Neural crest cell (in vitro differentiated cells): ENCODE measurements around the gene CISD1. TPM values are rescaled to one million over a fixed set of nuclear protein-coding genes. Genes with fewer than 3 reads are reported as not detected.
A peak's percentile ranks its signal among the peaks of the same experiment; 100 is the strongest.

ENCODE experiments used
- DNase-seq: peaks from one replicate; pipeline ENCODE4 v3.0.0; 2021; ENCODE audit warnings: low read depth, mixed read lengths, low spot score
- H3K27ac Mint-ChIP-seq: one replicate; pipeline ENCODE4 v1.8.0; 2021; ENCODE audit warnings: mild to moderate bottlenecking, mixed read lengths; ENCODE audit not compliant: unreplicated experiment
- H3K27me3 Mint-ChIP-seq: 2 replicates; pipeline ENCODE4 v1.8.0; 2021; ENCODE audit warnings: low read depth, mild to moderate bottlenecking, mixed read lengths
- H3K36me3 Mint-ChIP-seq: 2 replicates; pipeline ENCODE4 v1.8.0; 2021; ENCODE audit warnings: low read depth, mild to moderate bottlenecking, mixed read lengths
- H3K4me1 Mint-ChIP-seq: 2 replicates; pipeline ENCODE4 v1.8.0; 2021; ENCODE audit warnings: mixed read lengths
- H3K4me3 Mint-ChIP-seq: one replicate; pipeline ENCODE4 v1.8.0; 2021; ENCODE audit warnings: mild to moderate bottlenecking, mixed read lengths
- H3K9me3 Mint-ChIP-seq: 2 replicates; pipeline ENCODE4 v1.8.0; 2021; ENCODE audit warnings: mixed read lengths
- CTCF ChIP-seq: fragments of 200-600 bp; sonication (generic); conservative IDR thresholded peaks from 2 replicates; pipeline ENCODE4 v1.5.0; 2021; ENCODE audit warnings: antibody characterized with exemption, mild to moderate bottlenecking
- total RNA-seq: library from RNA; stranded (reverse); gene quantifications from 2 replicates; pipeline ENCODE4 v1.2.1, GENCODE V29; 2021

Gene CISD1
- total RNA-seq, 1 donor from 2014 or later = 33.1 TPM

- TF ChIP-seq CTCF = no peak
- H3K4me3 Mint-ChIP-seq = peak overlapping the region; percentile 98
- DNase-seq = no peak
- H3K27me3 Mint-ChIP-seq = peaks cover 4% of the 10 kb centered on the region
- H3K36me3 Mint-ChIP-seq = no peaks in the 10 kb centered on the region
- H3K4me1 Mint-ChIP-seq = peaks cover 62% of the 10 kb centered on the region
- no peaks in the 10 kb centered on the region for H3K9me3 Mint-ChIP-seq
- H3K27ac Mint-ChIP-seq = peak overlapping the region; percentile 79
These were observed 462 bp upstream of the CISD1 start for GRCh38 chr10:58268454-58268945.

- H3K4me3 Mint-ChIP-seq = peak overlapping the region; percentile 98
- TF ChIP-seq CTCF = peak; percentile 30
- DNase-seq = no peak
- H3K27ac Mint-ChIP-seq = peak overlapping the region; percentile 98
- no peaks in the 10 kb centered on the region for H3K9me3 Mint-ChIP-seq
- H3K4me1 Mint-ChIP-seq = peaks cover 50% of the 10 kb centered on the region
- peaks cover 4% of the 10 kb centered on the region for H3K27me3 Mint-ChIP-seq
- no peaks in the 10 kb centered on the region for H3K36me3 Mint-ChIP-seq
These were observed 874 bp downstream of the CISD1 start for GRCh38 chr10:58269782-58270290.

- Mint-ChIP-seq H3K27ac (no peak overlapping the region), H3K36me3 (peaks cover 4% of the 10 kb centered on the region), H3K27me3 (no peaks in the 10 kb centered on the region), H3K4me1 (peaks cover 15% of the 10 kb centered on the region), H3K9me3 (no peaks in the 10 kb centered on the region), H3K4me3 (no peak overlapping the region)
- TF ChIP-seq CTCF = no peak
- no peak for DNase-seq
These were observed 6.3 kb downstream of the CISD1 start for GRCh38 chr10:58275261-58275660.

GRCh38 chr10:58275908-58276307 is 6.9 kb downstream of the CISD1 start:
- TF ChIP-seq CTCF = no peak
- peaks cover 10% of the 10 kb centered on the region for H3K36me3 Mint-ChIP-seq
- H3K4me3 Mint-ChIP-seq = no peak overlapping the region
- peaks cover 10% of the 10 kb centered on the region for H3K4me1 Mint-ChIP-seq
- H3K27me3 Mint-ChIP-seq = no peaks in the 10 kb centered on the region
- no peak overlapping the region for H3K27ac Mint-ChIP-seq
- no peaks in the 10 kb centered on the region for H3K9me3 Mint-ChIP-seq
- no peak for DNase-seq

- no peak overlapping the region for H3K4me3 Mint-ChIP-seq
- no peak overlapping the region for H3K27ac Mint-ChIP-seq
- DNase-seq = no peak
- TF ChIP-seq CTCF = no peak
- no peaks in the 10 kb centered on the region for H3K9me3 Mint-ChIP-seq
- H3K27me3 Mint-ChIP-seq = no peaks in the 10 kb centered on the region
- peaks cover 19% of the 10 kb centered on the region for H3K36me3 Mint-ChIP-seq
- H3K4me1 Mint-ChIP-seq = peaks cover 6% of the 10 kb centered on the region
These were observed 9.5 kb downstream of the CISD1 start for GRCh38 chr10:58278274-58278961.
